ENCODE results near the gene CTTNBP2NL. TPM values are rescaled to one million over a fixed set of nuclear protein-coding genes. Genes with fewer than 3 reads are reported as not detected.

The CTTNBP2NL gene
- total RNA-seq (2013; cell fraction: nucleolus; rRNA removed) = 40.8 and 44.3 TPM in 2 replicates
- total RNA-seq (2014; rRNA removed) = 3.8 and 4.9 TPM in 2 replicates
- total RNA-seq (2014; rRNA removed; fragmentation: Illumina TruSeq; extraction: Trizol) = 5.6 and 6.0 TPM in 2 replicates
- total RNA-seq (2021) = 10.7 and 11.3 TPM in 2 replicates
- 1.3 TPM for polyA plus RNA-seq (2011; ENCODE audit: low read depth)
- 10.5 and 14.0 TPM in 2 replicates for polyA plus RNA-seq (2011; rRNA removed)
- 5.5 and 6.0 TPM in 2 replicates for polyA plus RNA-seq (2011; cell fraction: cytosol; rRNA removed)
- polyA plus RNA-seq (2011; cell fraction: nucleus; rRNA removed) = 8.7 and 9.3 TPM in 2 replicates
- polyA plus RNA-seq (2012) = 1.3 and 2.4 TPM in 2 replicates
- 5.3 and 6.7 TPM in 2 replicates for polyA plus RNA-seq (2014; fragmentation: Illumina TruSeq; extraction: Trizol)
- polyA plus RNA-seq (2014; fragmentation: Nextera tagmentation; extraction: Ambion mirVana) = 1 to 10 TPM; 2.1 to 5.7 TPM
- 3.1 and 3.8 TPM in 2 replicates for polyA plus RNA-seq (2014; rRNA removed)
- 1 to 10 TPM; 5.5 to 6.7 TPM for polyA plus RNA-seq (2016; fragmentation: Nextera tagmentation; extraction: Ambion mirVana)
- 24.1 and 27.1 TPM in 2 replicates for polyA minus RNA-seq (2011; rRNA and poly(A)+ RNA removed)
- polyA minus RNA-seq (2011; cell fraction: cytosol; rRNA and poly(A)+ RNA removed) = 5.7 and 8.7 TPM in 2 replicates
- 16.0 and 23.5 TPM in 2 replicates for polyA minus RNA-seq (2011; cell fraction: nucleus; rRNA and poly(A)+ RNA removed)
- percentile 79 among the genes with signal in this experiment for Bru-seq, nascent RNA
- BruChase-seq, experiment 1, labeled RNA remaining after a 6-hour chase = percentile 73 among the genes with signal in this experiment
- BruChase-seq, experiment 2, labeled RNA remaining after a 2-hour chase = percentile 75 among the genes with signal in this experiment
- long read RNA-seq, experiment 1, full-length matches to known transcripts = 3 of 4 reads
- long read RNA-seq, experiment 1, partial matches to known transcripts = 0 of 4 reads
- long read RNA-seq, experiment 1, other reads (novel, unspliced or antisense) = 1 of 4 reads
- long read RNA-seq, experiment 2, full-length matches to known transcripts = 7 of 22 reads
- long read RNA-seq, experiment 2, partial matches to known transcripts = 2 of 22 reads
- long read RNA-seq, experiment 2, other reads (novel, unspliced or antisense) = 13 of 22 reads

- TSS peak; percentile 56 for BruUV-seq (replicated peaks)
- Histone ChIP-seq H3K27ac (ENCODE audit: control insufficient read depth, insufficient read depth) (peak within 1 kb of the TSS; percentile 78), H2AFZ (ENCODE audit: control insufficient read depth, low read depth, low read length) (peak within 1 kb of the TSS; percentile 91), H3K4me2 (ENCODE audit: control insufficient read depth, insufficient read depth) (peak within 1 kb of the TSS; percentile 56), H3K4me3 (peak within 1 kb of the TSS; percentile 97), H3K4me1 (ENCODE audit: control insufficient read depth, insufficient read depth, low read length) (peaks cover 18% of the 10 kb centered on the region), H3K9me3 (replicated peaks; ENCODE audit: control insufficient read depth, insufficient read depth, low read length) (no peaks in the 10 kb centered on the region), H4K20me1 (ENCODE audit: control insufficient read depth, insufficient read depth) (no peaks in the 10 kb centered on the region), H3K79me2 (ENCODE audit: control insufficient read depth, insufficient read depth, low read length) (peaks cover 46% of the 10 kb centered on the region), H3K9ac (ENCODE audit: control insufficient read depth, insufficient read depth, low read length) (peak within 1 kb of the TSS; percentile 87), H3K36me3 (ENCODE audit: control insufficient read depth in 2 of 2, insufficient read depth in 2 of 2, low read length in 1 of 2) (no peaks in the 10 kb centered on the region), H3K27me3 (replicated peaks in 1 of 2; ENCODE audit: control insufficient read depth in 2 of 2, insufficient read depth in 2 of 2, low read length in 1 of 2) (no peaks in the 10 kb centered on the region)
- 4% methylated on average over 47 of the region's 53 CpGs for WGBS (ENCODE audit: insufficient coverage, insufficient replicate concordance, low lambda C conversion rate, missing lambda C conversion rate)
- ChIA-PET CTCF (interaction anchor here (0.8 to 14.4 kb wide), 6 partner anchors 37 to 312 kb away, joined by 3 to 330 read pairs (median 13); partner anchors contain the start of genes CAPZA1 and ST7L), POLR2A (interaction anchor here (0.6 to 3.2 kb wide), 8 partner anchors 12 to 319 kb away, joined by 4 to 22 read pairs (median 6); partner anchors contain the start of genes CAPZA1, PPM1J and ST7L), RAD21 (ENCODE audit: unreplicated experiment) (interaction anchor here (1.1 to 5.2 kb wide), 9 partner anchors 51 to 319 kb away, joined by 3 to 46 read pairs (median 5); partner anchors contain the start of genes MOV10, PPM1J and RHOC), SMC1A (ENCODE audit: uncharacterized antibody, unreplicated experiment) (interaction anchor here (0.6 to 6.9 kb wide), 10 partner anchors 10 to 313 kb away, joined by 3 to 80 read pairs (median 5); no protein-coding TSS in a partner anchor)
- peak; percentile 73 for FAIRE-seq
- DNase-seq (ENCODE audit: low read depth, low spot score) = no peak
- intact Hi-C loops (cut with micrococcal nuclease; ENCODE audit: unreplicated experiment) = no loop called here
- in situ Hi-C loops (cut with MboI) = loop anchor here (5.0 kb wide), 2 partner anchors 66 to 221 kb away; partner anchors contain the start of genes CAPZA1 and ST7L
- ATAC-seq = peak; percentile 85
- peak; percentile 98 for TF ChIP-seq PKNOX1 (IDR thresholded peaks at IDR 0.05)
- TF ChIP-seq BMI1 (IDR thresholded peaks at IDR 0.05; ENCODE audit: borderline replicate concordance) = no peak
- TF ChIP-seq CUX1 (IDR thresholded peaks at IDR 0.05; ENCODE audit: insufficient replicate concordance, low read depth, low read length) = no peak
- no peak; the same call in 1 of the 2 replicates for TF ChIP-seq GATAD2B (conservative IDR thresholded peaks at IDR 0.05; ENCODE audit: low read depth)
- TF ChIP-seq SMC3 (IDR thresholded peaks at IDR 0.05; ENCODE audit: borderline replicate concordance, low read length) = no peak
- TF ChIP-seq RFX5 (IDR thresholded peaks at IDR 0.05; ENCODE audit: low read depth, low read length) = no peak
- TF ChIP-seq USF2 (IDR thresholded peaks at IDR 0.05; ENCODE audit: borderline replicate concordance, low read depth, low read length) = no peak
- no peak for TF ChIP-seq E2F4 (IDR thresholded peaks at IDR 0.05; ENCODE audit: low read depth, low read length)
These were observed at the start of gene CTTNBP2NL for GRCh38 chr1:112395821-112396652. Gene CTTNBP2NL (plus strand): TSS chr1:112396214. CDS start chr1:112416166, 19,952 bp downstream.
